ENCODE results near the gene ELOVL2.

The ELOVL2 gene

GRCh38 chr6:11043378-11043960, 636 bp downstream of the ELOVL2 start:
- no peak for TF ChIP-seq CTCF (IDR thresholded peaks at IDR 0.05; ENCODE audit: low read depth, low read length, missing control alignments)
- no peak overlapping the region; the same call in 1 of the 2 replicates for H3K4me3 ChIP-seq (ENCODE audit: low read depth, low read length)
- DNase-seq (ENCODE audit: low read depth): no peak

- no peak for TF ChIP-seq CTCF (IDR thresholded peaks at IDR 0.05; ENCODE audit: low read depth, low read length, missing control alignments)
- no peak for DNase-seq (ENCODE audit: low read depth)
- no peak overlapping the region for H3K4me3 ChIP-seq (ENCODE audit: low read depth, low read length)
Measured at GRCh38 chr6:11042750-11043377, 1.2 kb downstream of the ELOVL2 start.

- no peak for TF ChIP-seq CTCF (IDR thresholded peaks at IDR 0.05; ENCODE audit: low read depth, low read length, missing control alignments)
- H3K4me3 ChIP-seq (ENCODE audit: low read depth, low read length): no peak overlapping the region
- no peak for DNase-seq (ENCODE audit: low read depth)
Measured at GRCh38 chr6:11042025-11042749, 1.9 kb downstream of the ELOVL2 start.

GRCh38 chr6:11040134-11040533, 4.0 kb downstream of the ELOVL2 start:
- DNase-seq (ENCODE audit: low read depth): no peak
- no peak overlapping the region for H3K4me3 ChIP-seq (ENCODE audit: low read depth, low read length)
- TF ChIP-seq CTCF (IDR thresholded peaks at IDR 0.05; ENCODE audit: low read depth, low read length, missing control alignments): no peak

- H3K4me3 ChIP-seq (ENCODE audit: low read depth, low read length): no peak overlapping the region
- no peak for DNase-seq (ENCODE audit: low read depth)
- no peak for TF ChIP-seq CTCF (IDR thresholded peaks at IDR 0.05; ENCODE audit: low read depth, low read length, missing control alignments)
Measured at GRCh38 chr6:11039040-11039439, 5.1 kb downstream of the ELOVL2 start.

GRCh38 chr6:11036977-11037430, 7.1 kb downstream of the ELOVL2 start:
- no peak for TF ChIP-seq CTCF (IDR thresholded peaks at IDR 0.05; ENCODE audit: low read depth, low read length, missing control alignments)
- DNase-seq (ENCODE audit: low read depth): no peak
- H3K4me3 ChIP-seq (ENCODE audit: low read depth, low read length): no peak overlapping the region

Measured in GM12864 (cell line).